SK-N-SH treated with all-trans-retinoic acid at 6 μM for 48 hours (cell line): ENCODE measurements around the gene LRTM1.

Source experiments
- GLIS3 ChIP-seq: fragments of 250-450 bp; sonication (Bioruptor Pico); IDR thresholded peaks from 2 replicates; pipeline ENCODE4 v1.5.0; 2020; ENCODE audit warnings: mild to moderate bottlenecking, moderate library complexity
- OSR1 ChIP-seq: fragments of 250-450 bp; sonication (Bioruptor Pico); IDR thresholded peaks from 2 replicates; pipeline ENCODE4 v1.8.0; 2022; ENCODE audit warnings: moderate library complexity, mild to moderate bottlenecking, inconsistent platforms
- TSHZ2 ChIP-seq: fragments of 250-450 bp; sonication (Bioruptor Pico); IDR thresholded peaks from 2 replicates; pipeline ENCODE4 v1.5.0; 2020; ENCODE audit warnings: mild to moderate bottlenecking, moderate library complexity
- ZC3H10 ChIP-seq: fragments of 250-450 bp; sonication (Bioruptor Pico); IDR thresholded peaks from 2 replicates; pipeline ENCODE4 v1.5.1; 2021; ENCODE audit warnings: mild to moderate bottlenecking, moderate library complexity
- ZFP3 ChIP-seq: fragments of 250-450 bp; sonication (Bioruptor Pico); IDR thresholded peaks from 2 replicates; pipeline ENCODE4 v1.5.0; 2020; ENCODE audit warnings: mild to moderate bottlenecking, moderate library complexity
- ZFP30 ChIP-seq: fragments of 450-650 bp; formaldehyde crosslinking; IDR thresholded peaks from 2 replicates; pipeline ENCODE4 v1.5.0; 2022; ENCODE audit warnings: mild to moderate bottlenecking, moderate library complexity
- ZNF565 ChIP-seq: fragments of 450-650 bp; formaldehyde crosslinking; conservative IDR thresholded peaks from 2 replicates; pipeline ENCODE4 v1.5.0; 2020; ENCODE audit warnings: low read depth, mild to moderate bottlenecking, moderate library complexity
- TF ChIP-seq, protein P1 (sequence below): fragments of 250-450 bp; sonication (Bioruptor Pico); IDR thresholded peaks from 2 replicates; pipeline ENCODE4 v1.5.1; 2021; ENCODE audit warnings: mild to moderate bottlenecking, moderate library complexity
- TF ChIP-seq, protein P2 (sequence below): fragments of 250-450 bp; sonication (Bioruptor Pico); IDR thresholded peaks from 2 replicates; pipeline ENCODE4 v1.8.0; 2020; ENCODE audit warnings: mild to moderate bottlenecking, moderate library complexity, borderline replicate concordance

DNA sequence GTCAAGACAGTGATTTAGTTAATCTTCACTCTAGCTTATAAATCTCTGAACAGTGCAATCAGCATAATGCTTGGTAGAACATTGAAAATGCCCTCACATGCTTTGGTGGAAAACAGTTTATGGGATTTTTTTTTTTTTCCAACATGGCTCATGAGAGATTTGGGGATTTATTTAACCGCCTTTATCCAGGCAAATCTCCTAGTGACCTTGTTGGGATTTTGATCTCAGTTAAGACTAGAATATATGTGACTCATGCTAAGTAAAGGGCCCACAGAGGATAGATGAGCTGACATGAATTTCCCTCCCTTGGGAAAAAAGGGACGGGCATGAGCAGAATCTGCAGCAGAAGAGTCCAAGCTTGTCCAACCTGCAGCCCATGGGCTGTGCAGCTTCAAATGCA, 18.7 kb downstream of the LRTM1 start:
- TF ChIP-seq GLIS3 (CRISPR knock-in tag): no peak
- TF ChIP-seq ZFP3 (CRISPR knock-in tag): no peak
- TF ChIP-seq, protein P1, sequence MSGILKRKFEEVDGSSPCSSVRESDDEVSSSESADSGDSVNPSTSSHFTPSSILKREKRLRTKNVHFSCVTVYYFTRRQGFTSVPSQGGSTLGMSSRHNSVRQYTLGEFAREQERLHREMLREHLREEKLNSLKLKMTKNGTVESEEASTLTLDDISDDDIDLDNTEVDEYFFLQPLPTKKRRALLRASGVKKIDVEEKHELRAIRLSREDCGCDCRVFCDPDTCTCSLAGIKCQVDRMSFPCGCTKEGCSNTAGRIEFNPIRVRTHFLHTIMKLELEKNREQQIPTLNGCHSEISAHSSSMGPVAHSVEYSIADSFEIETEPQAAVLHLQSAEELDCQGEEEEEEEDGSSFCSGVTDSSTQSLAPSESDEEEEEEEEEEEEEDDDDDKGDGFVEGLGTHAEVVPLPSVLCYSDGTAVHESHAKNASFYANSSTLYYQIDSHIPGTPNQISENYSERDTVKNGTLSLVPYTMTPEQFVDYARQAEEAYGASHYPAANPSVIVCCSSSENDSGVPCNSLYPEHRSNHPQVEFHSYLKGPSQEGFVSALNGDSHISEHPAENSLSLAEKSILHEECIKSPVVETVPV (CRISPR knock-in tag): no peak
- TF ChIP-seq ZFP30: no peak
- no peak for TF ChIP-seq TSHZ2 (CRISPR knock-in tag)
- no peak for TF ChIP-seq ZNF565 (CRISPR knock-in tag)
- TF ChIP-seq, protein P2, sequence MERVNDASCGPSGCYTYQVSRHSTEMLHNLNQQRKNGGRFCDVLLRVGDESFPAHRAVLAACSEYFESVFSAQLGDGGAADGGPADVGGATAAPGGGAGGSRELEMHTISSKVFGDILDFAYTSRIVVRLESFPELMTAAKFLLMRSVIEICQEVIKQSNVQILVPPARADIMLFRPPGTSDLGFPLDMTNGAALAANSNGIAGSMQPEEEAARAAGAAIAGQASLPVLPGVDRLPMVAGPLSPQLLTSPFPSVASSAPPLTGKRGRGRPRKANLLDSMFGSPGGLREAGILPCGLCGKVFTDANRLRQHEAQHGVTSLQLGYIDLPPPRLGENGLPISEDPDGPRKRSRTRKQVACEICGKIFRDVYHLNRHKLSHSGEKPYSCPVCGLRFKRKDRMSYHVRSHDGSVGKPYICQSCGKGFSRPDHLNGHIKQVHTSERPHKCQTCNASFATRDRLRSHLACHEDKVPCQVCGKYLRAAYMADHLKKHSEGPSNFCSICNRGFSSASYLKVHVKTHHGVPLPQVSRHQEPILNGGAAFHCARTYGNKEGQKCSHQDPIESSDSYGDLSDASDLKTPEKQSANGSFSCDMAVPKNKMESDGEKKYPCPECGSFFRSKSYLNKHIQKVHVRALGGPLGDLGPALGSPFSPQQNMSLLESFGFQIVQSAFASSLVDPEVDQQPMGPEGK (CRISPR knock-in tag): no peak
- TF ChIP-seq ZC3H10: no peak
- TF ChIP-seq OSR1 (CRISPR knock-in tag): no peak
